ENCODE results near the gene FBLN1.
"Not testable (repeated sequence)": the region's sequence is repeated elsewhere in the genome, so short reads cannot be mapped to it uniquely, and the experiment has no call there.

FBLN1 gene

GRCh38 chr22:45458532-45458931 lies 44.2 kb upstream of the FBLN1 start:
- FAIRE-seq = no peak
- TF ChIP-seq, protein P1, sequence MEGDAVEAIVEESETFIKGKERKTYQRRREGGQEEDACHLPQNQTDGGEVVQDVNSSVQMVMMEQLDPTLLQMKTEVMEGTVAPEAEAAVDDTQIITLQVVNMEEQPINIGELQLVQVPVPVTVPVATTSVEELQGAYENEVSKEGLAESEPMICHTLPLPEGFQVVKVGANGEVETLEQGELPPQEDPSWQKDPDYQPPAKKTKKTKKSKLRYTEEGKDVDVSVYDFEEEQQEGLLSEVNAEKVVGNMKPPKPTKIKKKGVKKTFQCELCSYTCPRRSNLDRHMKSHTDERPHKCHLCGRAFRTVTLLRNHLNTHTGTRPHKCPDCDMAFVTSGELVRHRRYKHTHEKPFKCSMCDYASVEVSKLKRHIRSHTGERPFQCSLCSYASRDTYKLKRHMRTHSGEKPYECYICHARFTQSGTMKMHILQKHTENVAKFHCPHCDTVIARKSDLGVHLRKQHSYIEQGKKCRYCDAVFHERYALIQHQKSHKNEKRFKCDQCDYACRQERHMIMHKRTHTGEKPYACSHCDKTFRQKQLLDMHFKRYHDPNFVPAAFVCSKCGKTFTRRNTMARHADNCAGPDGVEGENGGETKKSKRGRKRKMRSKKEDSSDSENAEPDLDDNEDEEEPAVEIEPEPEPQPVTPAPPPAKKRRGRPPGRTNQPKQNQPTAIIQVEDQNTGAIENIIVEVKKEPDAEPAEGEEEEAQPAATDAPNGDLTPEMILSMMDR (IDR thresholded peaks at IDR 0.05; ENCODE audit: insufficient read depth, missing control alignments) = no peak

GRCh38 chr22:45459235-45459634 lies 43.4 kb upstream of the FBLN1 start:
- DNase-seq (ENCODE audit: insufficient read length, low spot score) (no peak), FAIRE-seq (no peak)
- TF ChIP-seq, protein P1 (IDR thresholded peaks at IDR 0.05; ENCODE audit: insufficient read depth, missing control alignments) = no peak

More at GRCh38 chr22:45458532-45458931, 44.2 kb upstream of the FBLN1 start:
- no peak for DNase-seq (ENCODE audit: insufficient read length, low spot score)

DNA sequence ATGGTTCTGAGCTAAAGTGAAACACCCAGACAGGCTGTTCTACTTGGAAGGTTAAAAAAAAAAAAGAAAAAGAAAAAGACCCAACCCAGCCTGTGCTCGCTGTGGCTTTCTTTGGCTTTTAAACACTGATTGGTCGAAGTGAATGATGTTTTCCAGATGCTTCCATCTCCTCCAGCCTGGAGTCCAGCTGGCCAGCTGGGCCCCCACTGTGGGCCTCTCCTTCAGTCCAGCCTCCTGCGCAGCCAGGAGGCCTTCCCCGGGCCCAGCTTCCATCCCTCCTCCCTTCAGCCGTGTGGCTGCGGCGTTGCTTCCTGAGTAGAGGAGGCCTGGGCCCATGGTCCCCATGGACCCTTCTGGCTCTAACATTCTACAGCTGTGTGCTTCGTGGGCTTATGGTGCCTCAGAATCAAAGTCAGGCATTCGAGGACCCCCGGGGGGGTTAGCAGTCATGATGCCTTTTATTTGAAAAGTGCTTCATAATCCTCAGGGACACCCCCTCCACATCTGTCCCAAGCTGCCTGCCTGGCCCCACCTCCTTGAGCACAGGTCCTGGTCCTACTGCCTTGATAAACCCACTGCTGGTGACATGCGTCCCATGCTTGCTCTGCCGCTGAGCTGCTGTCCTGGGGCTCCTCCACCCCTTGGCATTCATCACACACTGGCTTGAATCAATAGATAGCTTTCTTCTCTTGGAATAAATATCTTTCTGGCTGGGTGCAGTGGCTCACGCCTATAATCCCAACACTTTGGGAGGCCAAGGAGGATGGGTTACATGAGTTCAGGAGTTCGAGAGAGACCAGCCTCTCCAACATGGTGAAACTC lies 42.2 kb upstream of the FBLN1 start:
- TF ChIP-seq, protein P1 (IDR thresholded peaks at IDR 0.05; ENCODE audit: insufficient read depth, missing control alignments) = no peak
- FAIRE-seq = no peak
- DNase-seq (ENCODE audit: insufficient read length, low spot score) = no peak

DNA sequence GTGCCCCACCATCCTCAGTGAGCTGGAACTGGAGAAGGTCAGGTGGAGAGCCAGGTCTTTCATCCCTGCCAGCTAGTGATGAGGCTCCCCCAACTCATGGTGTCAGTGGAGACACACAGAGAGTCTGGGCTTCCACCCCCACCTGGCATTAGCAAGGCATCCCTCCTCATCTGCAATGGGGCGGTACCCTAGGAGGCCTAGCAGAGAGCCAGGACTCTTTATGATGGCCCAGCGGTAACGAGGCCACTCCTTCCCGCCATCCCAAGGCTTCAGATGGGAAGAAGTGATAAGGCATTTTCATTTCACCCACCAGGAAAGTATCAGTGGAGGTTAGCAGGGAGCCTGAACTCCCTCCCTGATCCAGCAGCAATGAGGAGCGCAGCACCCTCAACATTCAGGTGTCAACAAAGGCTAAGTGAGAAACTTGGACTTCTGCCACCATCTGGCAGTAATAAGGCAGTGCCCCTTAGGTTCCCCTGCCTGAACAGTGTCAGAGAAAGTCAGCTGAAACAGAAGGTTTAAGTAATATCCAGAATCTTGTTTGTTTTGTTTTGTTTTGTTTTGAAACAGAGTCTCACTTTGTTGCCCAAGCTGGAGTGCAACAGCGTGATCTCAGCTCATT lies 40.5 kb upstream of the FBLN1 start:
- DNase-seq (ENCODE audit: insufficient read length, low spot score) (no peak), FAIRE-seq (no peak)
- TF ChIP-seq, protein P1 (IDR thresholded peaks at IDR 0.05; ENCODE audit: insufficient read depth, missing control alignments) = no peak

- not testable (repeated sequence) for DNase-seq (ENCODE audit: insufficient read length, low spot score); FAIRE-seq
Observed at GRCh38 chr22:45463691-45464090, 39.0 kb upstream of the FBLN1 start.

GRCh38 chr22:45465633-45466032 lies 37.0 kb upstream of the FBLN1 start:
- FAIRE-seq = no peak
- TF ChIP-seq, protein P1 (IDR thresholded peaks at IDR 0.05; ENCODE audit: insufficient read depth, missing control alignments) = no peak
- no peak for DNase-seq (ENCODE audit: insufficient read length, low spot score)

- DNase-seq (ENCODE audit: insufficient read length, low spot score) (no peak), FAIRE-seq (no peak)
- TF ChIP-seq, protein P1 (IDR thresholded peaks at IDR 0.05; ENCODE audit: insufficient read depth, missing control alignments) = no peak
Observed at GRCh38 chr22:45468872-45469271, 33.8 kb upstream of the FBLN1 start.
